ENCODE data around the gene PRELID3B. TPM values are rescaled to one million over a fixed set of nuclear protein-coding genes. Genes with fewer than 3 reads are reported as not detected.

The PRELID3B gene
- total and polyA plus RNA-seq, 2 of the 13 experiments (the other 11 are each of a cell fraction or from before 2014, with no cell fraction given): 23.3 to 42.6 TPM

- H3K36me3 ChIP-seq (replicated peaks in 1 of 2; ENCODE audit: control insufficient read depth in 1 of 2, insufficient read depth in 2 of 2, low read length in 2 of 2): no peaks in the 10 kb centered on the region
- 44% methylated on average over 6 of the region's 6 CpGs for WGBS (ENCODE audit: low lambda C conversion rate)
- in situ Hi-C loops (cut with HindIII; ENCODE audit: extremely low pct_ligation_motif_present, low pct_unique_long_range_greater_than_20kb): no loop called here
- FAIRE-seq: no peak
- peaks cover 2 to 9% of the 10 kb centered on the region in 2 experiments; a peak in 2 of 5 replicates for H3K27me3 ChIP-seq (ENCODE audit: control insufficient read depth in 1 of 2, insufficient read depth in 2 of 2, low read length in 2 of 2)
- intact Hi-C loops (cut with micrococcal nuclease; ENCODE audit: unreplicated experiment): no loop called here
- CTCF ChIA-PET (ENCODE audit: low intra/inter-chr PET ratio, low total read pairs): no interaction called here
- no peak overlapping the region for H3K4me3 ChIP-seq (replicated peaks in 1 of 3; ENCODE audit: insufficient read depth in 1 of 3, low read depth in 2 of 3, low read length in 3 of 3)
- no TSS peak for BruUV-seq (replicated peaks)
- H4K20me1 ChIP-seq (ENCODE audit: insufficient read depth, low read length): no peaks in the 10 kb centered on the region
- no peaks in the 10 kb centered on the region for H3K9me3 ChIP-seq (ENCODE audit: low read length)
- POLR2A ChIA-PET: no interaction called here
- DNase-seq (ENCODE audit: low spot score): no peak
- no peak for TF ChIP-seq ARHGAP35 (CRISPR knock-in tag; IDR thresholded peaks at IDR 0.05; ENCODE audit: borderline replicate concordance)
- TF ChIP-seq ZNF646 (CRISPR knock-in tag; IDR thresholded peaks at IDR 0.05): no peak
- ATAC-seq: no peak
- no peak overlapping the region for H3K27ac ChIP-seq (ENCODE audit: extremely low read length, insufficient read depth, low read length)
- no peaks in the 10 kb centered on the region for H3K79me2 ChIP-seq (ENCODE audit: insufficient read depth, low read length)
- no peak overlapping the region for H3K4me2 ChIP-seq (ENCODE audit: low read depth, low read length)
- peaks cover 18% of the 10 kb centered on the region for H3K4me1 ChIP-seq (ENCODE audit: insufficient read depth, low read length)
- no peak overlapping the region for H3K9ac ChIP-seq (ENCODE audit: insufficient read depth, low read depth, low read length)
- H2AFZ ChIP-seq (ENCODE audit: low read length): no peak overlapping the region
Measured at GRCh38 chr20:59051666-59052185, 9.1 kb upstream of the PRELID3B start.

Data from HepG2 (cell line).